PFSK-1 (cell line): ENCODE measurements around the gene ANGEL2.

Experiments used
- REST ChIP-seq, 2 experiments: IDR thresholded peaks; 2 replicates each; pipeline versions ENCODE4 v1.6.1 to v1.8.0; 2011 to 2012; ENCODE audit warnings: low read depth in 2 of 2, low read length in 2 of 2, control low read depth in 1 of 2, inconsistent platforms in 1 of 2, mild to moderate bottlenecking in 1 of 2, moderate library complexity in 1 of 2; ENCODE audit not compliant: insufficient read depth in 1 of 2
- TAF1 ChIP-seq: IDR thresholded peaks from 2 replicates; pipeline ENCODE4 v1.6.1; 2012; ENCODE audit warnings: low read length, control low read depth, borderline replicate concordance; ENCODE audit not compliant: insufficient read depth

GRCh38 chr1:212959266-212960220, 56.1 kb downstream of the ANGEL2 start:
- TF ChIP-seq TAF1: no peak
- TF ChIP-seq REST (IDR thresholded peaks at IDR 0.05; ENCODE audit: insufficient read depth in 1 of 2, low read depth in 2 of 2, low read length in 2 of 2): no peak
